H1 (cell line): Measurements from ENCODE around the gene SLC43A3. TPM values are rescaled to one million over a fixed set of nuclear protein-coding genes. Genes with fewer than 3 reads are reported as not detected.

Experiments
- CTCF ChIA-PET: fragments of 300-600 bp; sonication (Branson Sonifier 250); formaldehyde crosslinking; loops from one replicate; lab custom pipeline; 2021; ENCODE audit not compliant: partially characterized antibody; lab: Charles Lee
- POLR2A ChIA-PET: fragments of 300-600 bp; sonication (Branson Sonifier 250); formaldehyde crosslinking; loops from one replicate; lab custom pipeline; 2021; ENCODE audit warnings: inconsistent platforms; ENCODE audit not compliant: partially characterized antibody; lab: Charles Lee
- DNase-seq, 2 experiments: peaks; one replicate each; pipeline versions ENCODE4 v3.0.0 to v3.0.0-alpha.2; 2010 to 2022; ENCODE audit warnings: low spot score in 2 of 2, low read depth in 1 of 2, mixed read lengths in 1 of 2
- FAIRE-seq: peaks from 2 replicates; lab custom pipeline; 2011; peaks lifted over from hg19 to GRCh38; lab: Jason Lieb, UNC
- H2AFZ ChIP-seq: 2 replicates; pipeline ENCODE4 v1.8.1; 2012; ENCODE audit warnings: low read length, inconsistent platforms
- H2AK5ac ChIP-seq: 2 replicates; pipeline ENCODE4 v1.6.1; 2013; ENCODE audit warnings: low read depth, low read length
- H2BK120ac ChIP-seq: replicated peaks from 2 replicates; pipeline ENCODE3; 2013; ENCODE audit warnings: low read depth, low read length, inconsistent platforms
- H2BK12ac ChIP-seq: 2 replicates; pipeline ENCODE4 v1.6.1; 2013; ENCODE audit warnings: low read depth, low read length
- H2BK15ac ChIP-seq: 2 replicates; pipeline ENCODE4 v1.6.1; 2013; ENCODE audit warnings: low read length
- H2BK20ac ChIP-seq: 2 replicates; pipeline ENCODE4 v1.6.1; 2013; ENCODE audit warnings: low read length
- H2BK5ac ChIP-seq: 2 replicates; pipeline ENCODE4 v1.6.1; 2013; ENCODE audit warnings: low read depth, low read length
- H3K14ac ChIP-seq: 2 replicates; pipeline ENCODE4 v1.6.1; 2013; ENCODE audit warnings: inconsistent platforms; ENCODE audit not compliant: insufficient read length
- H3K18ac ChIP-seq: 2 replicates; pipeline ENCODE4 v1.6.1; 2013; ENCODE audit warnings: low read length; ENCODE audit errors: extremely low read depth
- H3K23ac ChIP-seq: 2 replicates; pipeline ENCODE4 v1.6.1; 2013; ENCODE audit warnings: inconsistent platforms; ENCODE audit not compliant: insufficient read length
- H3K23me2 ChIP-seq: 2 replicates; pipeline ENCODE4 v1.6.1; 2013; ENCODE audit warnings: low read depth, low read length
- H3K27ac ChIP-seq: 2 replicates; pipeline ENCODE4 v1.6.1; 2011; ENCODE audit warnings: low read depth, low read length, inconsistent platforms
- H3K27me3 ChIP-seq, 4 experiments: replicated peaks in 1 of 4; 1 replicate in 1 of 4; 2 replicates in 3 of 4; pipeline versions ENCODE4 v1.6.1 to v1.8.1; 2011 to 2013; ENCODE audit warnings: low read length in 3 of 4, mild to moderate bottlenecking in 3 of 4, inconsistent platforms in 2 of 4, mixed read lengths in 2 of 4, moderate library complexity in 1 of 4; ENCODE audit not compliant: control insufficient read depth in 3 of 4, insufficient read depth in 3 of 4; ENCODE audit errors: extremely low read depth in 1 of 4
- H3K36me3 ChIP-seq, 4 experiments: 2 replicates each; pipeline versions ENCODE4 v1.6.1 to v1.8.1; 2011 to 2013; ENCODE audit warnings: mild to moderate bottlenecking in 4 of 4, low read length in 3 of 4, moderate library complexity in 2 of 4, control low read depth in 1 of 4, inconsistent platforms in 1 of 4; ENCODE audit not compliant: insufficient read depth in 4 of 4, control insufficient read depth in 2 of 4
- H3K4ac ChIP-seq: replicated peaks from 2 replicates; pipeline ENCODE3; 2013; ENCODE audit warnings: low read length, low read depth, mixed read lengths, inconsistent platforms; ENCODE audit not compliant: insufficient read length
- H3K4me1 ChIP-seq, 4 experiments: replicated peaks in 1 of 4; 1 replicate in 1 of 4; 2 replicates in 3 of 4; pipeline versions ENCODE4 v1.6.1 to v1.8.1; 2011 to 2013; ENCODE audit warnings: low read length in 3 of 4, inconsistent platforms in 2 of 4, mixed read lengths in 1 of 4; ENCODE audit not compliant: insufficient read depth in 4 of 4, control insufficient read depth in 3 of 4
- H3K4me2 ChIP-seq, 2 experiments: 2 replicates each; pipeline versions ENCODE4 v1.6.1 to v1.8.1; 2011 to 2013; ENCODE audit warnings: low read depth in 2 of 2, low read length in 2 of 2, control low read depth in 1 of 2, inconsistent platforms in 1 of 2, mild to moderate bottlenecking in 1 of 2; ENCODE audit not compliant: insufficient read depth in 1 of 2
- H3K4me3 ChIP-seq, 4 experiments: fragments of 200-600, 300-600 bp in 1 of 4; sonication (generic), shearing (Covaris generic), sonication (Bioruptor Twin) in 1 of 4; 2 replicates each; pipeline versions ENCODE4 v1.5.1 to v1.8.1; 2011 to 2016; ENCODE audit warnings: low read length in 4 of 4, low read depth in 3 of 4, control low read depth in 2 of 4, inconsistent platforms in 2 of 4, mild to moderate bottlenecking in 2 of 4, mixed read lengths in 1 of 4, moderate library complexity in 1 of 4; ENCODE audit not compliant: insufficient read depth in 2 of 4; ENCODE audit errors: extremely low read depth in 1 of 4
- H3K56ac ChIP-seq: replicated peaks from 2 replicates; pipeline ENCODE3; 2013; ENCODE audit warnings: low read depth, mild to moderate bottlenecking, mixed read lengths, low read length, inconsistent platforms; ENCODE audit not compliant: insufficient read length
- H3K79me1 ChIP-seq: 2 replicates; pipeline ENCODE4 v1.6.1; 2013; ENCODE audit warnings: low read depth, low read length, control low read depth
- H3K79me2 ChIP-seq, 2 experiments: 2 replicates each; pipeline versions ENCODE4 v1.6.1 to v1.8.1; 2012 to 2013; ENCODE audit warnings: low read length in 2 of 2, mild to moderate bottlenecking in 2 of 2, inconsistent platforms in 1 of 2; ENCODE audit not compliant: insufficient read depth in 2 of 2, control insufficient read depth in 1 of 2
- H3K9ac ChIP-seq, 4 experiments: replicated peaks in 1 of 4; 1 replicate in 1 of 4; 2 replicates in 3 of 4; pipeline versions ENCODE4 v1.6.1 to v1.8.1; 2011 to 2013; ENCODE audit warnings: low read depth in 3 of 4, low read length in 3 of 4, control low read depth in 2 of 4, mild to moderate bottlenecking in 2 of 4, moderate library complexity in 2 of 4, inconsistent platforms in 1 of 4; ENCODE audit errors: extremely low read depth in 1 of 4
- H3K9me3 ChIP-seq, 2 experiments: 2 replicates each; pipeline versions ENCODE4 v1.6.1 to v1.8.1; 2012 to 2013; ENCODE audit warnings: mild to moderate bottlenecking in 2 of 2, moderate library complexity in 2 of 2, control low read depth in 1 of 2, inconsistent platforms in 1 of 2, low read depth in 1 of 2, low read length in 1 of 2, mixed read lengths in 1 of 2; ENCODE audit not compliant: insufficient read depth in 2 of 2
- H4K20me1 ChIP-seq, 2 experiments: replicated peaks in 1 of 2; 2 replicates each; pipeline versions ENCODE3 to v1.8.1; 2011 to 2013; ENCODE audit warnings: inconsistent platforms in 2 of 2, low read length in 2 of 2, mild to moderate bottlenecking in 1 of 2; ENCODE audit not compliant: insufficient read depth in 2 of 2, control insufficient read depth in 1 of 2
- H4K5ac ChIP-seq: 2 replicates; pipeline ENCODE4 v1.6.1; 2013; ENCODE audit warnings: low read length, low read depth, mixed read lengths, inconsistent platforms; ENCODE audit not compliant: insufficient read length
- H4K8ac ChIP-seq: 2 replicates; pipeline ENCODE4 v1.8.0; 2013; ENCODE audit warnings: mild to moderate bottlenecking, moderate library complexity, low read length, inconsistent platforms; ENCODE audit not compliant: insufficient read depth; ENCODE audit errors: extremely low read depth
- H4K91ac ChIP-seq: replicated peaks from 2 replicates; pipeline ENCODE3; 2013; ENCODE audit warnings: low read length, mixed read lengths, inconsistent platforms; ENCODE audit not compliant: insufficient read length
- CEBPB ChIP-seq: IDR thresholded peaks from 2 replicates; pipeline ENCODE4 v1.6.1; 2012; ENCODE audit warnings: low read depth, low read length
- CREB1 ChIP-seq: IDR thresholded peaks from 2 replicates; pipeline ENCODE4 v1.6.1; 2012; ENCODE audit warnings: inconsistent platforms
- JUND ChIP-seq: IDR thresholded peaks from 2 replicates; pipeline ENCODE4 v1.6.1; 2011; ENCODE audit warnings: mild to moderate bottlenecking, improper control_type of control experiment, low read length
- RFX5 ChIP-seq: IDR thresholded peaks from 2 replicates; pipeline ENCODE4 v1.6.1; 2011; ENCODE audit warnings: low read depth, low read length, improper control_type of control experiment, borderline replicate concordance
- SP4 ChIP-seq: IDR thresholded peaks from 2 replicates; pipeline ENCODE4 v1.6.1; 2012; ENCODE audit warnings: low read length, inconsistent platforms
- SUZ12 ChIP-seq: fragments of 200-600 bp; sonication (generic); IDR thresholded peaks from 2 replicates; pipeline ENCODE4 v1.6.1; 2012; ENCODE audit warnings: mild to moderate bottlenecking, inconsistent platforms, low read length, moderate library complexity, mixed read lengths
- WGBS, 2 experiments: shearing (Covaris generic) in 1 of 2; methylation state at CpG; one replicate each; pipeline versions ENCODE4 v1.1.6 to v1.1.7; 2013 to 2015; ENCODE audit warnings: low lambda C conversion rate in 2 of 2, mixed read lengths in 2 of 2, inconsistent platforms in 1 of 2, low coverage in 1 of 2, missing lambda C conversion rate in 1 of 2; ENCODE audit not compliant: insufficient replicate concordance in 2 of 2, insufficient coverage in 1 of 2, insufficient read length in 1 of 2; ENCODE audit errors: extremely low coverage in 1 of 2, missing lambda C conversion rate in 1 of 2; 5-methylcytosine and 5-hydroxymethylcytosine counted together
- polyA plus RNA-seq, 7 experiments: library from polyadenylated mRNA; depleted of rRNA in 3 of 7; stranded (reverse) in 5 of 7; unstranded in 2 of 7; fragments of >200 nt in 5 of 7; fragments of 200-250 nt in 2 of 7; gene quantifications; 1 replicate in 5 of 7; 2 replicates in 1 of 7; 4 replicates in 1 of 7; pipeline versions ENCODE4 v1.2.1 to v1.2.3, GENCODE V29; 2011 to 2013; ENCODE audit warnings: missing spikeins in 2 of 7, mixed read lengths in 2 of 7
- total RNA-seq: library from RNA; stranded (reverse); fragmentation: NEBNext Ultra II Directional; extraction: Animal tissue kit (Norgen Biotek cat#: 25700); gene quantifications from 2 replicates; pipeline ENCODE4 v1.2.1, GENCODE V29; 2021
- TF ChIP-seq, protein P1 (sequence below), 3 experiments: IDR thresholded peaks; 1 replicate in 2 of 3; 2 replicates in 1 of 3; pipeline versions ENCODE4 v1.5.1 to v1.6.1; 2011; ENCODE audit warnings: low read length in 3 of 3, mild to moderate bottlenecking in 3 of 3, inconsistent platforms in 2 of 3, low read depth in 1 of 3, moderate library complexity in 1 of 3; ENCODE audit not compliant: insufficient read depth in 1 of 3; ENCODE audit errors: control extremely low read depth in 1 of 3
- TF ChIP-seq, protein P2 (sequence below): IDR thresholded peaks from 2 replicates; pipeline ENCODE4 v1.6.1; 2012; ENCODE audit warnings: inconsistent platforms

SLC43A3 gene
- total and polyA plus RNA-seq, 2 of the 8 experiments (the other 6 are each of a cell fraction or from before 2014, with no cell fraction given), result 31.8 to 67.8 TPM

DNA sequence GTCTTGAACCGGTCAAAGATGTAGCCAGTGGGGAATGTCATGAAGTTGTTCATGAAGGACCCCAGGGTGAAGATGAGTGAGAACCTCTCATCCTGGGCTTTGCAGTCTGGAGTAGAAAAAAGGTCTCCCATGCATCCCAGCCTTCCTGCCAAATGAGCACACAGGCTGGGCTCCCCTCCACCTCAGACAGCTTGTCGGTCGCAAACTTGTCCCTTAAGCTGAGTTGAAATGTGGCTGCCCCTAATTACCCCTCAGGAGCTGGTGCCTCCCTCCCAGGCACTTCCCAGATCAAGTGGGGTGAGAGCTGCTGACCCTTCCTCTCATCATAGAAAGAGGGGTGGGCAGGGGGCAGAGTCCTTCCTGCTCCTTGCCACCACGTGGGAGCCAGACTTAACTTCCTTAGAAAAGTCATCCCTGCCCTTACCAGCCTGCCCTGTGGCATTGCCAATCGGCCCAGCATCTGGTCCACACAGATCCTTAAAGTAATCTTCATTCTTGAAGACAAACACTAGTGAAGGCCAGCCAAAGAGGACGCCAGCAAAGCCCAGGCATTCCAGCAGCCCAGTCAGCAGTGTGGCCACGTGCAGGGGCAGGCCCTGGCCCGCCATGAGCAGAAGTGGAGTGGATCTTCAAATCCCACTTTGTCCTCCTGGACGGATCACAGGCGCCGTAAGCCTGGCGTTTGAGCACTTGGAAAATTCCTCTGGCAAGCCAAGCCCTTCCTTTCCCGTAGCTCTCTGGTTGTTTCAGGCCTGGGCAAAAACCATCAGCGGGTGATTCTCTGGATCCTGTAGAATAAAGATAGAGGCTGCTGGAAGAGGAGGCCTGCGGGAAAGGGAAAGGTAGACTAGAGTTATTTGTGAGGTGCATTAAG lies 1.1 kb downstream of the SLC43A3 start:
- H3K4me3 ChIP-seq, result peak overlapping the region in 2 of 4 experiments; percentile 53 to 64; a peak in 4 of 8 replicates
- H3K9ac ChIP-seq, result no peak overlapping the region; a peak in 1 of 7 replicates
- no peak overlapping the region for H3K4ac ChIP-seq
- H3K79me1 ChIP-seq, result peaks cover 4% of the 10 kb centered on the region; the same call in 1 of the 2 replicates
- FAIRE-seq (no peak), DNase-seq (no peak)
- 0 out of 2 replicates have a peak overlapping the region, but pooled peaks have one; percentile 39 for H3K18ac ChIP-seq
- H2BK12ac ChIP-seq, result peak overlapping the region; percentile 43; the same call in 1 of the 2 replicates
- H2BK5ac ChIP-seq, result no peak overlapping the region
- no peaks in the 10 kb centered on the region for H3K9me3 ChIP-seq
- H3K23me2 ChIP-seq, result no peaks in the 10 kb centered on the region; the same call in 1 of the 2 replicates
- no peak overlapping the region for H3K14ac ChIP-seq
- ChIA-PET POLR2A (interaction anchor here (1.0 to 1.3 kb wide), 3 partner anchors 10 to 58 kb away, joined by 3 to 5 read pairs (median 4); no protein-coding TSS in a partner anchor), CTCF (interaction anchor here (0.7 to 10.1 kb wide), 7 partner anchors 8 to 102 kb away, joined by 3 to 68 read pairs (median 3); partner anchors contain the start of gene RTN4RL2)
- H4K91ac ChIP-seq, result peak overlapping the region; percentile 39
- H2AK5ac ChIP-seq, result no peak overlapping the region
- H2AFZ ChIP-seq, result no peak overlapping the region
- 82% methylated on average over 15 of the region's 15 CpGs; no CpG with 5 or more reads in 1 of the 2 experiments for WGBS, 2 experiments
- H3K56ac ChIP-seq, result no peak overlapping the region
- H4K8ac ChIP-seq, result no peak overlapping the region; the same call in 1 of the 2 replicates
- no peak overlapping the region for H4K5ac ChIP-seq
- H3K27me3 ChIP-seq, result peaks cover 0 to 11% (median 3%) of the 10 kb centered on the region in 4 experiments; a peak in 5 of 7 replicates
- H3K27ac ChIP-seq, result no peak overlapping the region
- H3K79me2 ChIP-seq, result no peaks in the 10 kb centered on the region
- H3K23ac ChIP-seq, result no peak overlapping the region
- peak overlapping the region; percentile 71 to 84 for H3K4me2 ChIP-seq
- H2BK120ac ChIP-seq, result no peak overlapping the region
- H3K36me3 ChIP-seq, result peaks cover 0 to 16% (median 2%) of the 10 kb centered on the region in 4 experiments; a peak in 2 of 8 replicates
- peak overlapping the region; percentile 27; the same call in 1 of the 2 replicates for H2BK20ac ChIP-seq
- 0 out of 2 replicates have a peak overlapping the region, but pooled peaks have one; percentile 34 for H2BK15ac ChIP-seq
- peaks cover 0 to 19% (median 13%) of the 10 kb centered on the region in 4 experiments; a peak in 6 of 7 replicates for H3K4me1 ChIP-seq
- H4K20me1 ChIP-seq, result no peaks in the 10 kb centered on the region
- TF ChIP-seq SUZ12, result no peak
- TF ChIP-seq JUND, result no peak
- TF ChIP-seq CEBPB, result no peak
- TF ChIP-seq SP4, result no peak
- TF ChIP-seq, protein P1, sequence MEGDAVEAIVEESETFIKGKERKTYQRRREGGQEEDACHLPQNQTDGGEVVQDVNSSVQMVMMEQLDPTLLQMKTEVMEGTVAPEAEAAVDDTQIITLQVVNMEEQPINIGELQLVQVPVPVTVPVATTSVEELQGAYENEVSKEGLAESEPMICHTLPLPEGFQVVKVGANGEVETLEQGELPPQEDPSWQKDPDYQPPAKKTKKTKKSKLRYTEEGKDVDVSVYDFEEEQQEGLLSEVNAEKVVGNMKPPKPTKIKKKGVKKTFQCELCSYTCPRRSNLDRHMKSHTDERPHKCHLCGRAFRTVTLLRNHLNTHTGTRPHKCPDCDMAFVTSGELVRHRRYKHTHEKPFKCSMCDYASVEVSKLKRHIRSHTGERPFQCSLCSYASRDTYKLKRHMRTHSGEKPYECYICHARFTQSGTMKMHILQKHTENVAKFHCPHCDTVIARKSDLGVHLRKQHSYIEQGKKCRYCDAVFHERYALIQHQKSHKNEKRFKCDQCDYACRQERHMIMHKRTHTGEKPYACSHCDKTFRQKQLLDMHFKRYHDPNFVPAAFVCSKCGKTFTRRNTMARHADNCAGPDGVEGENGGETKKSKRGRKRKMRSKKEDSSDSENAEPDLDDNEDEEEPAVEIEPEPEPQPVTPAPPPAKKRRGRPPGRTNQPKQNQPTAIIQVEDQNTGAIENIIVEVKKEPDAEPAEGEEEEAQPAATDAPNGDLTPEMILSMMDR (IDR thresholded peaks at IDR 0.05; ENCODE audit: control extremely low read depth in 1 of 3, insufficient read depth in 1 of 3, low read depth in 1 of 3, low read length in 3 of 3), result no peak
- TF ChIP-seq CREB1, result no peak
- TF ChIP-seq, protein P2, sequence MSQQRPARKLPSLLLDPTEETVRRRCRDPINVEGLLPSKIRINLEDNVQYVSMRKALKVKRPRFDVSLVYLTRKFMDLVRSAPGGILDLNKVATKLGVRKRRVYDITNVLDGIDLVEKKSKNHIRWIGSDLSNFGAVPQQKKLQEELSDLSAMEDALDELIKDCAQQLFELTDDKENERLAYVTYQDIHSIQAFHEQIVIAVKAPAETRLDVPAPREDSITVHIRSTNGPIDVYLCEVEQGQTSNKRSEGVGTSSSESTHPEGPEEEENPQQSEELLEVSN, result no peak
- no peak for TF ChIP-seq RFX5
